ENCODE results near the gene COLEC11.
"Not testable (repeated sequence)": the region's sequence is repeated elsewhere in the genome, so short reads cannot be mapped to it uniquely, and the experiment has no call there.

COLEC11 gene

DNA sequence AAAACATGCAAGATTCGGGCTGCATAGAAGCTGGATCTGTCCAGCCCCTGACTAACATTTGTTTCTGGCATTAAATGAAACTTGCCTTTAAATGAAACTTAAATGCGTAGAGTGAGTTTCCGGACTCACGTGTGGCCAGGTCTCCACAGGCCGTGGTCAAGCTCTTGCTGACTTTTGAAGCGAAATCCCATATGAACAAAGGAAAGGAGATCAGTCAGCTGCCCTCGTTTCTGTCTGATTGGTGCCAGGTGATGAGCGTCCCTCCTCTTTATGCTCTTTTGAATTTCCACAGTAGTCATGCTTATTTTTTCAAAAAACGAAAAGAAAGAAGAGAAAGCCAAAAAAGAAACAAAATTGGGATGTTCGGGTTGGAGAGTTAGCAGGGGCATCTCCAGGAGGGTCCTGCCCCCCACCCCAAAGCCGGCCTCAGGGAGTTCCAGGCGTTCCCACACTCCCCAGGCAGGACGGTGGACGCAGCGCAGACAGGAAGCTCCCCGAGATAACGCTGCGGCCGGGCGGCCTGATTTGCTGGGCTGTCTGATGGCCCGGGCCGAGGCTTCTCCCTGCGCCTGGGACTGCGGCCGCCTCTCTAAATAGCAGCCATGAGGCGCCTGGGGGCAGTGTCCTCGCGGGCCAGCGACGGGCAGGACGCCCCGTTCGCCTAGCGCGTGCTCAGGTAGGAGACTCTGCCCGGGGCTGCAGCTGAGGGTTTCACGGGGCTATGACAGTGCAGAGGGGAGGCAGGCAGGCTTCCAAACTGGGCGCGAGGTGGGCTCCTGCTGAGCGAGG lies at the start of gene COLEC11:
COLEC11 (plus strand) TSS at position 620 of the 789 bp plus-strand sequence. CDS start 9,229 bp downstream, outside the sequence.
- no peak for DNase-seq (ENCODE audit: low spot score)

DNA sequence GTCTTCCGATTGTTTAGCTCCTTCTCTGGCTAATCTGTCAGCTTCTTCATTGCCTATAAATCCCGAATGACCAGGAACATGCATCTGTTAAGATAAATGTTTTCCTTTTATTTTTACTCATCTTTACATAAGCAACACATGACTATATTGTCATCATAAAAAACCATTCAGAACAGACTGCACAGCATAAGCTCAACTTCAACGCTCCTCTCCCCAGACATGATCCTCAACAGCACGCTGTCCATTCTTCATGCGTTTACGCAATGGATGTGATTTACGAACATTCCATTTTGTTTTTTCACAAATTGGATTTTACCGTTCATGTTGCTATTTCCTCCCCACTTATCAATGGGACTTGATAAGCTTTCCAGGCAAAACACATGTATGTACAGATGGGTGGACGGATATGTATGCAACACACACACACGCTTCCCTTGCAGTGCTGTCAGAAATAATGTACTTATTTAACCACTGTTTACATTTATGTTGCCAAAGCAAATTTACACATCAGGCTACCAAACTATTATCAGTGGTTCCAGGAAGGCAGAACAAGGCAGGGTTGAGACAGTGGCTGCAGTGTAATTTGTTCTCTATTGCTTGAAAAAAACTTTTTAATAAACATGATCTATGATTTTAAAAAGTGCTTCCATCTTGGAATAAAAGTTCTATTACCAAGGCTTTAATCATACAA lies 49.0 kb upstream of the COLEC11 start:
- DNase-seq (ENCODE audit: low spot score), result no peak

DNA sequence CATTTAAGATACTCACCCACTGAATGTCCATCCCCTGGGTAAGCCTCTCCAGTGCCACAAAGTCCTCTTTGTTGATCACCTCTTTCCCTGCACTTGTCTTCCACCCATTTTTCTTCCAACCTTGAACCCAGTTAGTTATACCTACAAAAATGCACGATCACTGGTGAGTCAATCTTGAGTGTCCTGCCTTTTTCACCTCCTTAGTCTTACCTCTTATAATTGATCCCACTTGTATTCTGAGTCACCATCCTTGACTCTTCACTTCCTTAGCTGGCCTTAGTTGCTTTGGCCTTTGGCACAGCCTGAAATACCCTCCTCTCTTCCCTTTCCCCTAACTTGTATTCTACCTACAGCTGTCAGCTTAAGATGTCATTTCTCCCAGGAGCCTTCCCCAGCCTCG lies 47.0 kb upstream of the COLEC11 start:
- DNase-seq (ENCODE audit: low spot score), result no peak

DNA sequence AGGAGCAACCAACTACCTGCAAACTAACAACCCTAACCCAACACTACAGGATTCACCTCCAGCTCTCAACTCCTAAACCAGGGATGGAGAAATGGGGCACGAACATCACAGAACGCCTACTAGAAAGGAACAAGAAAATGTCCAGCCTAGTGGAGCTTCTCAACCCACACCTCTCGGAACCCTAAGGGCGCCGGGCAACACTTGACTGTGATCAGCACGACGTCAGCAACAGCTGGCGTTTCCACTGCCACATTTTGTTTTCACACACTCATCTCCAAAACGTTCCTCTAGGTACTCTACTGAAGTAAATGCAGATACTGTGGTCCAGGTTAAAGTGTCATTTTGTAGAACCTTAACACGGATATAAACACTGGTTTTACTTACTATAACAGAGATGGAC lies 41.0 kb upstream of the COLEC11 start:
- no peak for DNase-seq (ENCODE audit: low spot score)

DNA sequence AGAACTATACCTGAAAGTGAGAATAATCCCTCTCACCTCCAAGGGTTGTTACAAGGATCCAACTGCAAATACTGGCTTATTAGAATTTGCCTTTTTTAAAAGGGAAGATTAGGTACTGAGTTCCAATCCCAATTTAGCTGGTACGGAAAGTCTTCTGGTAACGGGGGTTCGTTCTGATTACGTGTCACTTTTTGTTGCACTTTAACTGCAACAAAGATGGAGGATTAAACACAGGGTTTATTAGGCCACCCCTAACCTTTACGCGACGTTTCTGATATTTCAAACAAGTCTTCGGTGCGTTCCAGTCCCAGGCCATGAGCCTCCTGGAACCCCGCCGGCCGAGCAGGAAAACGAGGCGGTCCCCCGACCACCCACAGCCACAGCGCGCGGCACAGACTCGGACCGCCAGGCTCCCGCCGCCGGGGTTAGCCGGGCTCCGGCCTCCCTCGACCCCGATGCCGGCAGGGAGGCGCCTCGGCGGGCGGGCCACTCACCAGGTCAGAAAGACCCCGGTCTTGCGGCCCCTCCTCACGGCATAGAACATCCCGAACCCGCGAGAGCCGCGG lies 37.2 kb upstream of the COLEC11 start:
- DNase-seq (ENCODE audit: low spot score), result no peak

DNA sequence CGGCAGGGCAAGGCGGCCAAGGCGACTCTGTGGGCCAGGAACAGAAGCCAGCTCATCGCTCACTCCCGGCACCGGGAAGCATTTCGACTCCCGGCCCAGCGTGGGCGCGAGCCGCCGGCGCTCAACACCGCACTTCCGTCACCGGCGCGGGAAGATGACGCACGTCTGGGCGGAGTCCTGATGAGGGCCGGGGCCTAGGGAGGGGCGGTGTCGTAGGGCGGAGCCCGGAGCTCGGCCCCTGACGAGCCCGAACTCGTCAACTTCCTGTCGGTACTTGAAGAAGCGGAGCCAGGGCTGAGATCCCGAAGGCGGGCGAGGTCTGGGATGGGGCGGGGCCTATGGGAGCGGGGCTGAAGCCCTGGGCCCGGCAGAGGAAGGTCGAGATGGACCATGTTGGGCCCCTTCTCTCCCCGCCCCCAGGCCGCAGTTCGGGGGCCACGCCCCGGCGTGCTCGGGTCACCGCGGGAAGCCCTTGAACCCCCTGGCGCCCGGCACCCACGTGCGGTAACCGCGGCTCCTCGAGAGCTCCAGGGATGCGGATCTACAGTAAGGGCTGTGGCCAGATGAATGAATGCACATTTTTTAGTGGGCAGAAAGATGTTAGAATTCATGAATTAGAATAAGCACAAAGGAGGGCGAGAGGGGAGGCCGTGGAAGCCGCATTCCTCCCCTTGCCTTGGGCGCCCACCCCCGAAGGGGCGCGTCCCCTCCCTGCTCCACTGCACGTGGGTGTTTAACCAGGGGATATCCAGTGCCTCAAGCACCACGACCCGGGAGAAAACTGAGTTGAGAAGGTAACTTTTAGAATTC lies 36.5 kb upstream of the COLEC11 start, which contains the start of gene RNASEH1:
RNASEH1 (minus strand) TSS at position 129 of the 810 bp plus-strand sequence; CDS start at position 56, 73 bp downstream.
- peak; percentile 99 for DNase-seq (ENCODE audit: low spot score)

DNA sequence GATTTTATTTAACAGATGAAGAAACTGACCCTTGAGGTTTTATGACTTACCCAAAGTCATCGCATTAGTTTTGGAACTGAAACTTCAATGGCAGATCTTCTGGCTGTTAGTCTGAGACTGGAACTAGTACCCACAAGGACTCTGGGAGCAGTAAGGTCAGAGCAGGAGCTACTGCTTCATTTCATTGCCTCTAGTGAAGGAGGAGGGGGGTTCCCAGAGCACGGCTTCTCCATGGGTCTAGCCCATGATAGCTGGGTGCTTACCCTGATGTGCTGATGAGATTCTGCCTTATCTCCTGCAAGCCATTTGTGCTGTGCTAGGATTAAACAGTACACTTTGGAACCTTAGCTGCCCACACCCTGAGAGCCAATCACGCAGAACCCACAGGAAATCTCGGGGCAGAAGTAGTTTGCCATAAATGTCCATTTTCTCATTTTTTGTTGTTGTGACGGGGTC lies 31.4 kb upstream of the COLEC11 start:
- no peak for DNase-seq (ENCODE audit: low spot score)

DNA sequence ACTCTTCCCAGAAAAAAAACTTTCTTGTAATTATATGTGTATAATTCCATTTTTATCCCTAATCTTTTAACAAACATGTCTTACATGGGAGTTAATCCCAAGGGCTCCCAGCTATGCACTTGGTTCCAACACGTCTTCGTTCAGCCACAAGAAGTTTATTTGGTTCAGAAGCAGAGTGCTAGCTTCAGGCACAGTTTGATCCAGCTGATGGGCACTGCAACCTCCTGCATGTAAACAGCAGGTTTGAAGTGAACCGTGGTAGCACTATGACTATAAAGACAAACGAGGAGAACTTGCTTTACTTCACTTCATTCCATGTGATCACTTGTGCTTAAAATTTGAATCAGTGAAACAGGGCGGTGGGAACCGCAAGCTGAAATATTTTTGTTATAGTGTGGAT lies 29.8 kb upstream of the COLEC11 start:
- no peak for DNase-seq (ENCODE audit: low spot score)

DNA sequence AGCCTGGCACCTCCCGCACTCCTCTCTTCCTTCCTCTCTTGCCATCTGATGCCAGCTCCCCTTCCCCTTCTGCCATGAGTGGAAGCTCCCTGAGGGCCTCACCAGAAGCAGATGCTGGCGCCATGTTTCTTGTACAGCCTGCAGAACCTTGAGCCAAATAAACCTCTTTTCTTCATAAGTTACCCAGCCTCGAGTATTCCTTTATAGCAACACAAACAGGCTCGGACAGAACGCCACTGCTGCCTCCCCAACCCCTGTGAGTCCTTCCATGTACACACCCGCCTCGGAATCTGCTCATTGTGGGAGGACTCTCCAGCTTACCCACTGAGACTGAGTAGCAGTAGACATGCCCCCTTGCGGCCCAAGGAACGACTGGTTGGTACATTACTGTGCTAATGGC lies 28.1 kb upstream of the COLEC11 start:
- DNase-seq (ENCODE audit: low spot score), result no peak

DNA sequence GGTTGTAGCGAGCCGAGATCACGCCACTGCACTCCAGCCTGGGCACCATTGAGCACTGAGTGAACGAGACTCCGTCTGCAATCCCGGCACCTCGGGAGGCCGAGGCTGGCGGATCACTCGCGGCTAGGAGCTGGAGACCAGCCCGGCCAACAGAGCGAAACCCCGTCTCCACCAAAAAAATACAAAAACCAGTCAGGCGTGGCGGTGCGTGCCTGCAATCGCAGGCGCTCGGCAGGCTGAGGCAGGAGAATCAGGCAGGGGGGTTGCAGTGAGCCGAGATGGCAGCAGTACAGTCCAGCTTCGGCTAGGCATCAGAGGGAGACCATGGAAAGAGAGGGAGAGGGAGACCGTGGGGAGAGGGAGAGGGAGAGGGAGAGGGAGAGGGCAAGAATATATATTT lies 25.3 kb upstream of the COLEC11 start:
- DNase-seq (ENCODE audit: low spot score), result not testable (repeated sequence)

DNA sequence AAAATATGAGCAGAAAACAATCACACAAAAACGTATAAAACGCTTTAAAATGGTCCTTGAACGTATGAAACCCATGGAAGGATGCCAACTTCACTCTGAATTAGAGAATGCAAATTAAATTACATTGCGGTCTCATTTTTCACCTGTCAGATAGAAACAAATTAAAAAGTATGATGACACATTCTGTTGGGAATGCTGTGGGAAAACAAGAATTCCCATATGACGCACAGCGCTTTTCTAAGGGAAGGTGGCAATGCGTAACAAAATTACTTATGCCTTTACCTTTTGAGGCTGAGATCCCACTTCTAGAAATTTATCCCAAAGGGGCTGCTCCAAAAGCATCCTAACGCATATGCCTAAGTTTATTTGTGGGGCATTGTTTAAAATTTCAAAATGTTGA lies 23.6 kb upstream of the COLEC11 start:
- peak; percentile 65 for DNase-seq (ENCODE audit: low spot score)

DNA sequence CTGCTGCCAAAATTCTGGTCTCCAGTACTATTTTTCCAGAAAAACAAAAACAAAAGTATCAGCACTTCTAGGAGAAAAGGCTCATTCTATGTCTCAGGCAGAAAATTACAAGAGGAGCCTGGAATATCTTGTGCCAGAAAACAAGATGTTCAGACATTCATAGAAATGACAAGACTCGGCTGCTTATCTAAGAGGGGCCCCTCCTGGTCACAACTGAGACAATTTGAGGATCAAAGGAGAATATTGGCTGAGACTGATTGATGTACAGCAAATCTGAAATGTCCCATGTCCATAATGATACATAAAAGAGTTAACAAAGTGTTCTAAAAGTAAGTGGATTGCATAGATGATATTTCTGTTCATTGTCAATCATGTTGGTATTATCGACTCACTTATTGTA lies 22.3 kb upstream of the COLEC11 start:
- DNase-seq (ENCODE audit: low spot score), result no peak

DNA sequence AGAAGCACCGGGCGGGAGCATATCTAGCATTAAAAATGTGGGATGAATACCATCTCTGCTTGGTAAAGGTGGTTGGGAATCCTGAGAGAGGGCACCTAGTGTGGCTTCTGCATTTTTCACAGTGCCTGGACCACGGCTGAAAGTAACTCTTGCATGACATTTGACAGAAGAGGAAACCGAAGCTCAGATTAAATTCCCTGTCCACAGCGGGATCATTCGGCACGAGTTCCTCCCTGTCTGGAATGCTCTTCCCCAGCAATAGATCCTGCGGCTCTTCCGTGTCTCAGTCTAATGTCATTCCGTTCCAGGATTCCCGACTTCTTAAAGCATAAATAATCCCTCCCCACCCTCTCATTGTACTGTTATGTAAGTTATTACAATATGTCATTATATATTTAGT lies 20.8 kb upstream of the COLEC11 start:
- DNase-seq (ENCODE audit: low spot score), result no peak

DNA sequence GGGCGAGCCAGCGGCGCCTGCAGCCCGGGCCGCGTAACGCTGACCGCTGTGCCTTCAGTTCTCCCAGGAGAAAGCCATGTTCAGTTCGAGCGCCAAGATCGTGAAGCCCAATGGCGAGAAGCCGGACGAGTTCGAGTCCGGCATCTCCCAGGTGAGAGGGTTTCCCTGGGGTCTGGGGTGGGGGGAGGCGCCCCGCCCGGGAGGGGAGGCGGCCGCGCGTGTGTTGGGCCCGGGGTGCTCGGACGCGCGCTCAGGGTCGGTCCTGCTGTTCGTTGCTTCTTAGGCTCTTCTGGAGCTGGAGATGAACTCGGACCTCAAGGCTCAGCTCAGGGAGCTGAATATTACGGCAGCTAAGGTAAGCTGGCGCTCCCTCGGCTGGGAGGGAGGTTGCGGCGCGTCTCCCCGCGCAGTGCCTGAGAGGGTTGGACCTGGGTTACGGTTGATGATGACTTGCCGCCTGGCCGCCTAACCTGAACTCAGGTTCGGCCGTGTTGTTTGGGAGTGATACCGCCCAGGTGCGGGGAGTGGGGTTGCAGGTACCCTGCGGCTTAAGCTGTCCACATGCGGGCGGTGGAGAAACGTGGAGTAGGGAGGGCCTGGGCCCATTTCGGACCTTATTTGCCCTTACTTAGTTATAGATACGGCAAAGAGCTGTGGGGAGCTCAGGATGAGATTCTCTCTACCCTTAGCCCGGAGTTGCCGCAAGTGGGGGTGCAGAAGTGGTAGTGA lies 19.2 kb upstream of the COLEC11 start:
- DNase-seq (ENCODE audit: low spot score), result no peak

DNA sequence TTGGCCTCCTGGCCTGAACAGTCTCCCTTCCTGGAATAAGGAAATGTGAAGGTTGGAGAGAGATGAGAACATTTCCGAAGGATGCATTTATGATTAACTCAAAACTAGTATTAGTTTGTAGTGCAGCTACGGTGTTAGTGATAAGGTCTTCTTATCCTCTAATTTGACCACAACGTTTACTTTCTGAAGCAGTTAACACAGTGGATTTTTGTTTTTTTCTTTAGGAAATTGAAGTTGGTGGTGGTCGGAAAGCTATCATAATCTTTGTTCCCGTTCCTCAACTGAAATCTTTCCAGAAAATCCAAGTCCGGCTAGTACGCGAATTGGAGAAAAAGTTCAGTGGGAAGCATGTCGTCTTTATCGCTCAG lies 18.7 kb upstream of the COLEC11 start:
- DNase-seq (ENCODE audit: low spot score), result not testable (repeated sequence)

DNA sequence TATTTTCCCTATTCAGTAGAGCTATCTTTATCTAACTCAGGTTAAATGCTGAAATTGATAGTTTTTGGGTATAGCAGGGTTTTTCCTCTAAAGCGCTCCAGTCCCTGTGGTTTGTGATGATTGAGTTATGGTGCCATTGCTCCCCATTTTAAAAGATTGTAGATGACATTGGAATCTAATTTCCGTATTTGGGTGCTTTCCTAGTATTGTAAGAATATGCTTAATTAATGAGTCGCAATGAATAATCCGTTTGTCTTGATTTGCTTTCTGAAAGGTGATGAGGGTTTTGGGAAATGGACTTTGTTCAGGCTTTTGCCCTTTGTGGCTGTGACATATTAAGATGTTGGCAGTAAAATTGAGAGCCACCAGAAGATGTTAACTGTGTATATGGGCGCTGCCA lies 15.9 kb upstream of the COLEC11 start:
- DNase-seq (ENCODE audit: low spot score), result no peak

DNA sequence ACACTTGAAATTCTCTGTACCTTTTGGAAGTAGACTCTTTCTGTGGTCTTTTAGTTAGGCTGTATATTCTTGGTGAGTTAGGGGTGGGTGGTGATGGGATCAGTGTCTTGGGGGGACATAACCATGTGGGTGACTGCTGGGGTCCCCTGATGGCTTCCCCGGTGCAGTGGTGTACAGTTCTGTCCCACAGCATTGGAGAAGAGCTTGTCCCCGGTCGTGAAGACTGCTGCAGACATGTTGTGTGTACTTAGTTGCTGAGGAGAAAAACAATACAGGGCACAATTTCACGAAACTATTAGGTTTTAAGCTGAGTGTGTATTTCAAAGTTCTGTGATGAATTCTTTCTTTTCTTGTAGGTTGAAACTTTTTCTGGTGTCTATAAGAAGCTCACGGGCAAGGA lies 14.5 kb upstream of the COLEC11 start:
- DNase-seq (ENCODE audit: low spot score), result no peak

DNA sequence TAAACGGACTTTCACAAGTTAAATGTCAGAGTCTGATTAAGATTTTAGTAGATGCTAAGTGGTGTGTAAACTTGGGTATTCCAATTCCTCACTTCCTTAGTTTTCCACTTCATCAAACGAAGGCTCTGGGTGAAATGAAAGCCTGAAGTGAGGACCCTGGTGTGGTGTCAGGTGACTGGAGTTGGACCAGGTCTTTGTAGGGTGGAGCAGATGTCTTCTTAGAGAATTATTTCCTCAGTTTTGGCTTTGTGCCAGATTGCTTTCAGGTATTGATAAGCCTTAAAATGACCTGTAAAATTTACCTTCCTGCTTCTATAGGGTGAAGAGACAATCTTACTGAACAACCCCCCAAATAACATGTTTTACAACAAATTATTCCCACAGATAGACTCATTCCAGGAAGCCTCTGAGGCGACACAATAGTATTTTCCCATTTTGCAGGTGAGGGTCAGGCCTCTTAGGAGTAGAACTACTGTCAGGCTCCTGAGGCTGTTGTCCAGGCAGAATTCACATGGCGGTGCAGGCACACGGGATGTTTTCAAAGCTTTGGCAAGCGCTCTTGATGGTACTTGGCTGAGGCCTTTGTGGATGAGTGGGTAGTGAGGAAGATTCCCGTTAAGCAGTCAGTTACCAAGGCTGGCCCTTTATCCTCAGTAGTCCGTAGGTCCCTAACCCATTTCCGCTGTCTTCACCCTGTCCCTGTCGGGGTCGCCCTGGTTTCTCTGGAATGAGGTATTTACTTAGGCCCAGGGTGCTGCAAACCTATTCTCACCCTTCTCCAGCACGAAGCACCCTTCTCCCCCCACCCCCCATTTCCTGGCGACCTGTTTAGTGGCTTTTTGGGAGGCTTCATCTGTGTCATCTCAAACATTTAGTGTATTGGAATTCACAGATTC lies 13.3 kb upstream of the COLEC11 start:
- DNase-seq (ENCODE audit: low spot score), result no peak

DNA sequence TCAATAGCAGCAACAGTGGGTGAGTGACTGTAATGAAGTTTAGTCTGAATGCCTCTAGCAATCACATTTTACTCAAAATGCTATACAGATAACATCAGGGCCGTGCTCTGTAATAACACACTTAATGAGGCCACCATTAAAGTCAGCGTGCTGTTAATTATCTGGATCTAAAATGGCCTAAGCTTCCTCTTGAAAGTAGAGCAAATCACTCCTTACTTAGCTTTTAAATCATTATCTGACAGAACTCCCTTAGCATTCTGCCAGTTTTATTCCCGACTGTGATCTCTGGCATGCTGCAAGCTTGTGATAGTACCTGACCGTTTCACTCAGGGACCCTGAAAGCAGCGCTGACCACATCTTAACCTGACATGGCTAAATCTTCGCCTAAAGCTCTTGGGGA lies 10.8 kb upstream of the COLEC11 start:
- no peak for DNase-seq (ENCODE audit: low spot score)

DNA sequence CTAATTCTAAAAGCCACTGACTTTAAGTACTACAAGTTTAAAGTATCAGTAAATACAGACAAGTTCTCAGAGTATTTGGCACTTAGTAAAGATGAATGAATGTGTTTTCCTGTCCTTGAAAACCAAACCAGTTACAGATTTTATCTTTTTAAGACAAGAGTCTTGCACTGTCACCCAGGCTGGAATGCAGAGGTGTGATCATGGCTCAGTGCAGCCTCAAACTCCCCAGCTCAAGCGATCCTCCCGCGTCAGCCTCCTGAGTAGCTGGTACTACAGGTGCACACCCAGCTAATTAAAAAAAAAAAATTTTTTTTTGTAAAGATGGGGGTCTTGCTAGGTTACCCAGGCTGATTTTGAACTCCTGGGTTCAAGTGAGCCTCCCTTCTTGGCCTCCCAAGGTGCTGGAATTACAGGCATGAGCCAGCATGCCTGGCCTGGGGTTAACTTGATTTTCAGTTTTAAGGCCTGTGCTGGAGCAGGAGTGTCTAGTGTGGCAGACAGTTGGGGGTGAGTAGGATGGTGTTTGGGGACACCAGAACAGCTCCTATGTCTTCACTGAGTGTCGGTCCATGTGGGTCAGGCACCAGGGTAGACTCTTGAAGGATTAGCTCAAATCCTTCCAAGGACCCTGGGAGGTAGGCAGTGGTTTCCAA lies 10.2 kb upstream of the COLEC11 start:
- DNase-seq (ENCODE audit: low spot score), result no peak

Data from SW480 (cell line).